ENCODE measurements around the gene GALNT17.
"Not testable (repeated sequence)": the region's sequence is repeated elsewhere in the genome, so short reads cannot be mapped to it uniquely, and the experiment has no call there.

The GALNT17 gene

GRCh38 chr7:71171476-71171875, 39.5 kb downstream of the GALNT17 start:
- DNase-seq: no peak

- DNase-seq: peak; percentile 46 to 64
These were observed 42.0 kb downstream of the GALNT17 start for GRCh38 chr7:71173955-71174354.

- DNase-seq: no peak
These were observed 50.5 kb downstream of the GALNT17 start for GRCh38 chr7:71182438-71182935.

DNA sequence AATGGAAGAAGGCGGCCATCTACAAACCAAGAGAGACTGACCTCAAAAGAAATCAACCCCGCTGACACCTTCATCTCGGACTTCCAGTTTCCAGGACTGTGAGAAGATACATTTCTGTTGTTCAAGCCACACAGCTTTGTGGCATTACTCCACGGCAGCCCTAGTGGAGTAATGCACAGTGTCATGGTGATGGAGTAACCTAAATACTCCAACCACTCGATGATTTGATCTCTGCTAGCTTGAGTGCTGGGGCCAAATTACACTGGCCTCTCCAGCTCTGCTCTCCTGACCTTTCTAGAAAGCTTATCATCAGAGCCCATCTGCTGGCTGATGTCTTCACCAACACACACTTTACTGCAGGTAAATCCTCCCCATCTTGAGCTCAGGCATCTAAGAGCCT, 52.2 kb downstream of the GALNT17 start:
- DNase-seq: peak; percentile 39 to 80

DNA sequence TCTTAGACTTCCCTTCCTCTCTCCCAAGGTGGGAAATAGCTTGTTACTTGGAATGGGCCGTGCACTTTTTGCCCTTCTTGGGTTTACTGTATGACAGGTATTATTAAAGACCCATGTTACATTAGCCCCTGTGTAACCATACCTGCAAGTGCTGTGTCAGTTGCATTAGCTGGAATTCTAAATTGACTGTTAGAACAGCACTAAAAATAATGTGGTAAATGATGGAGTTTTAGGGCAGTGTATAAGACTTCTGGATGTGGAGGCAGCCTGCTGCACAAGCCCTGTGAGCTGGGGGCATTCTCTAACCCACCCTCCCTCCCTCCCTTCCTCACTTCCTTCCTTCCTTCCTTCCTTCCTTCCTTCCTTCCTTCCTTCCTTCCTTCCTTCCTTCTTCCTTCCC, 52.7 kb downstream of the GALNT17 start:
- DNase-seq: no peak

- no peak for DNase-seq
These were observed 54.7 kb downstream of the GALNT17 start for GRCh38 chr7:71186535-71187057.

DNA sequence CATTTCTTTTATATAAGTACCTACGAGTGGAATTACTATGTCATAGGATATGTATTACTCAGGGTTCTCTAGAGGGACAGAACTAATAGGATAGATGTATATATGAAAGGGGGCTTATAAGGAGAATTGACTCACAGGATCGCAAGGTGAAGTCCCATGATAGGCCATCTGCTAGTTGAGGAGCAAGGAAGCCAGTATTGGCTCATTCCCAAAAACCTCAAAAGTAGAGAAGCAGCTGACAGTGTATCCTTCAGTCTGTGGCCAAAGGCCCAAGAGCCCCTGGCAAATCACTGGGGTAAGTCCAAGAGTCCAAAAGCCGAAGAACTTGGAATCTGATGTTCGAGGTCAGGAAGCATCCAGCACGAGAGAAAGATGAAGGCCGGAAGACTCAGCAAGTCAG, 59.8 kb downstream of the GALNT17 start:
- DNase-seq: peak; percentile 86 to 94

DNA sequence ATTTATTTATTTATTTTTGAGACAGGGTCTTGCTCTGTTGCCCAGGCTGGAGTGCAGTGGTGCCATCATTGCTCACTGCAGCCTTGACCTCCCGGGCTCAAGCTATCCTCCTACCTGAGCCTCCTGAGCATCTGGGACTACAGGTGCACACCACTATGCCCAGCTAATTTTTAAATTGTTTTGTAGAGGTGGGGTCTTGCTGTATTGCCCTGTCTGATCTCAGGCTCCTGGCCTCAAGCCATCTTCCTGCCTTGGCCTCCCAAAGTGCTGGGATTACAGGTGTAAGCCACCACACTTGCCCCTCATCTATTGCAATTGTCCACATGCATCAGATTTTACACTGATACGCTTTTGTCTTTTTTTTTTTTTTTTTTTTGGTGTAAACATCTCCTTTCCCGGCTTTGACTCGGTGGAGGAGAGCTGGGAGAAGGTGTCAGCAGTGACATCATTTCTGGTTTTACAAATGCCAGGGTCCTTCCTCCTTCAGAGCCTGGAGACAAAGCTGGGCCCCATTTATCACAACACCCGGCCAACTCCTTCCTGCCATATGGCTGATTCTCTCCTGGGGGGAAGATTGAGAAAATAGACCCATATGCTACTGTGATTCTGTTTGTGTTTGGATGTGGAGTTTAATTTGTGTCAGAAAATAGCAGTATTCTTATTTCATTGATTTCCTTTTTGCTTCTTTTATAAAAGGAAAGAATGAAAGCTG, 61.3 kb downstream of the GALNT17 start:
- DNase-seq: peak; percentile 73 to 75

DNA sequence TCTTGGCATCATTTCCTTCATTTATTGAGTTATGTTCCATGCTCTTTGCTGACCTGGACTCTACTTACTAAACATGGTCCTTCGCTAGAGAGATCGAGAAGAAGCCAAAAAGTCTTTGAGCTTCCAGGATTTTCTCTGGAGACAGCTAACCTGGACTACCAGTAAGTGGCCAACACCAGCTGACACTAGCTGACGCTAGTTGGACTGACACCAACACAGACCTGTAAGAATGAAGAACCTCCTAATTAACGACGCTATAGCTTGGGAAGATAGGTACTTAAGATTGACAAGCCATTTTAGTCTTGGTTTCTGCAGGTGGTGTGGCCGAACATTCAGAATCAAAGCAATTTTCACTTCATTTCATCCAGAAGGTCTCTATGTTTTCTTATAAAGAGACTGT, 66.4 kb downstream of the GALNT17 start:
- no peak for DNase-seq

- no peak for DNase-seq
These were observed 66.9 kb downstream of the GALNT17 start for GRCh38 chr7:71198887-71199286.

DNA sequence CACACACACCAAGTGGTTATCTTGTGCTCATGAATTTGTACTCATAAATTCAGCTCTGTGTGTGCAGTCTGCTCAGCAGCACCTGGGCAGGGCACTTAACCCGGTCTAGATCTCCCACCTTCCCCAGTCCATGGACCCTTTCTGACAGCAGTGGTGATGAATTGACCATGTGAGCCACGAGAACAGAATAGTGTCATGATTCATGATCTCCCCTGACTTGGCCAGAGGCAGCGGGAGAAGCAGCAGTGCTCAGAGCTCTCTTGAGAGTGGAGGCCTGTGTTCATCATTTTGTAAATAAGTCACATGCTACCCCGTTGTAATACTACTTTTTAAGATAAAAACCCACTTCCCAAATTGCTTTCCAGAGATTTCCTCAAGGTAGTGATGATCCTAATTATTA, 74.2 kb downstream of the GALNT17 start:
- DNase-seq: no peak

DNA sequence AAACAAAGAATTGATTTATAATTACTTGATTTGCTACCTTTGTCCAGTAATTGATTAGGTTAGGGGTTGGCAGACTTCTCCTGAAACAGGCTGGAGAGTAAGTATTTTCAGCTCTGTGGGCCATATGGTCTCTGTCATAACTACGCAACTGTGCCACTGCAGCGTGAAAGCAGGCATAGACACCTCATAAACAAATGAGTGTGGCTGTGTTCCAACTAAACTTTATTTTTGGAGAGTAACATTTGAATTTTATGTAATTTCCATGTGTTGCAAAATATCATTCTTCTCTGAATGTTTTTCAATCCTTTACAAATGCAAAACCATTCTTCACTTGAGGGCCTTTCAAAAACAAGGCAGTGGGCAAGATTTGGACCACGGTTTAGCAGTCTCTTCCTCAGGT, 76.9 kb downstream of the GALNT17 start:
- no peak for DNase-seq

DNA sequence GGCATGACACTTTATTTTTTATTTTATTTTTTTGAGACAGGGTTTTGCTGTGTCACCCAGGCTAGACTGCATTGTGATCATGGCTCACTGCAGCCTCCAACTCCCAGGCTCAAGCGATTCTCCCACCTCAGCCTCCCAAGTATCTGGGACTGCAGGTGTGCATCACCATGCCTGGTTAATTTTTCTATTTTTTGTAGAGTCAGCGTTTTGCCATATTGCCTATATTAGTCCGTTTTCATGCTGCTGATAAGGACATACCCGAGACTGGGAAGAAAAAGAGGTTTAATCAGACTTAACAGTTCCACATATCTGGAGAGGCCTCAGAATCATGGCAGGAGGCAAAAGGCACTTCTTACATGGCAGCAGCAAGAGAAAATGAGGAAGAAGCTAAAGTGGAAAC, 77.5 kb downstream of the GALNT17 start:
- not testable (repeated sequence) for DNase-seq

DNA sequence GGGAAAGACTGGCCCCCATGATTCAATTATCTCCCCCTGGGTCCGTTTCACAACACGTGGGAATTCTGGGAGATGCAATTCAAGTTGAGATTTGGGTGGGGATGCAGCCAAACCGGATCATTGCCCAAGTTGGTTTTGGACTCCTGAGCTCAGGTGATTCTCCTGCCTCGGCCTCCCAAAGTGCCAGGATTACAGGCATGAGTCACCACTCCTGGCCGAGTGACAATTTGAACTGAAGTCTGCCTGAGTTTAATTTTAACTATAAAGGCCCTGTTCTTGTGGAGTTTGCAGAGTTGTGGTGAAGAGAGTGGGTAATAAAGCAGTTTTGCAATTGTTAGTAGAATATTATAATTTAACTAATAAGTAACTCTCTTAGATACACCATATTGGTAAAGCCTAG, 78.3 kb downstream of the GALNT17 start:
- no peak for DNase-seq

- DNase-seq: not testable (repeated sequence)
These were observed 80.5 kb downstream of the GALNT17 start for GRCh38 chr7:71212433-71212832.

GRCh38 chr7:71216211-71216610, 84.3 kb downstream of the GALNT17 start:
- no peak for DNase-seq

DNA sequence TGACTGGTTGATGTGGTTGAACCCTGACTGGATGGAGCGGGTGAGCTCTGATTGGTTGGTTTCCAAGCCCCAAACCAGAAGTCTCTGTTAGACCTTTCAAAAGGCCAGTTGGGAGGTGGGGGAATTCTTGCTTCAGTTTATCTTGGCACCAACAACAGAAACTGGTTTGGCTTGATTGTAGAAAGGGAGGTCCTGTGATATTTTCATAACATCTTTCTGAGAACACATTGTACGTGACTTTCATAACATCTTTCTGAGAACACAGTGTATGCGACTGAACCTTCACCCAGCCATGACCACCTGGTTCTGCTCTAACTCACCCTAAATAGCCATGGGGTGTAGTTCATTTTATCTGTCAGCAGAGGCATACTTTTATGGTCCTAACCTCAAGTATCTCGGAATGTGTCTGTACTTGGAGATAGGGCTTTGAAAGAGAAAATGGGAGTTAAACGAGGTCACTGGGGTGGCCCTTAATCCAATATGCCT, 88.3 kb downstream of the GALNT17 start:
- no peak for DNase-seq

DNA sequence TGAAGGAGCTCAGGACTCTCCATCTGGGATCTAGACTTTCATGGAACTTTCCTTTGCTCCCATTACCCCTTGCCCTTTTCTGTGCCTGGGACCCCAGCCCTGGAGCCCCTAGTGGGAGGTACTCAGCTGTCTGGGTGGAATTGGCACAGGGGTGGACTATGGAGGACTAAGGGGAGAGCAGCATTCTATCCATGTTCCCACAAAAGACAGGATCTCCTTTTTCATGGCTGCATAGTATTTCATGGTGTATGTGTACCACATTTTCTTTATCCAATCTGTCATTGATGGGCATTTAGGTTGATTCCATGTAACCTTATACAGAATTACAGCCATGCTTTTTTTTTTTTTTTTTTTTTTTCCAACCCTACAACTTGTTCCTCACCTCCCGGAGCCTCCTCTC, 89.1 kb downstream of the GALNT17 start:
- DNase-seq: no peak

GRCh38 chr7:71221549-71221948, 89.6 kb downstream of the GALNT17 start:
- no peak for DNase-seq

DNA sequence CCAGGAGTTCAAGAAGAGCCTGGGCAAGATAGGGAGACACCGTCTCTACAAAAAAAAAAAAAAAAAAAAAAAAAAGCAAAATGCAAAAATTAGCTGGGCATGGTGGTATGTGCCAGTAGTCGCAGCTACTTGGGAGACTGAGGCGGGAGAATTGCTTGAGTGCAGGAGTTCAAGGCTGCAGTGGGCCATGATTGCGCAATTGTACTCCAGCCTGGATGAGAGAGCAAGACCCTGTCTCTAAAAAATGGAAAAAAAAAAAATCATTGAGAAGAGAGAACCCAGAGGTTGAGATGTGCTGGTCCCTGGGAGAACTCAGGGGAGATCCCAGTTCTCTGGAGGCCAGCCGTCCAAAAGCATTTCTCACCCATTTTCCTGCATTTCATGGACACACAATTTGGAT, 95.2 kb downstream of the GALNT17 start:
- DNase-seq: no peak

GRCh38 chr7:71229148-71229547, 97.2 kb downstream of the GALNT17 start:
- DNase-seq: no peak

DNA sequence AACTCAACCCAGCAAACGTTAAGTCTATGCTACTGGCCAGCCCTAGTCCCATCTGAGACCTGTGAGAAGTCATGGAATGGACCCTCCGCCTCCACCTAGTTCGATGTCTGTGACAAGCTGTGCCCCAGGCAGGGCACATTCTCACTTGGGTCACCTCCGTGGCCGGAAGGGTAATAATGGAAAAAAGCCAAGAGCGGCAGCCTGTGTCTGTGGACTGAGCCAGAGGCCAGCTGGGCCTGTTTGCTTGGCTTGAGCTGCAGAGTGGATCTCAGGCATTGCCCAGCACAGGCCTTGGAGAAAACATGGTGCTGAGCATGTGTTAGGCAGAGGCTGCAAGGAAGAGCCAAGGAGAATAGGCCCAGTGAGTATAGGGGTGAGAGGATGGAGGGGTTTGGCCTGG, 97.8 kb downstream of the GALNT17 start:
- no peak for DNase-seq

DNA sequence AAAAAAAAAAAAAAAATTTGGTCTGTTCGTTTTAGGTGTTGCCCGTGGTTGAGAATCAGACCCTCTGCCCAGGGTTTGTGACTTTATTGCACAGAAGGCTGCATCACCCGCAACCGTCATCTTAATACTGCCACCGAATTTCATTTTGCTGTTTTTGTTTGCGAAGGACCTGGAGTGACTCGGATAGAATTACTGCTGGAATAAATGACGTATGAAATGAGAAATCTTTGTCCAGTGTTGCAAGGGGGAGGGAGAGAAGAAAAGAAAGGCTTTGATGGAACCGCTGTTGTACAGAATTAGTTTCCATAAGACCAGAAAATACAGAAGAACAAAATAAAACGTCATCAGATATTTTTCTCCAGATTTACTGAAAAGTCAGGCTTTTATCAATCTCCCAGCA, 103.3 kb downstream of the GALNT17 start:
- no peak for DNase-seq

DNA sequence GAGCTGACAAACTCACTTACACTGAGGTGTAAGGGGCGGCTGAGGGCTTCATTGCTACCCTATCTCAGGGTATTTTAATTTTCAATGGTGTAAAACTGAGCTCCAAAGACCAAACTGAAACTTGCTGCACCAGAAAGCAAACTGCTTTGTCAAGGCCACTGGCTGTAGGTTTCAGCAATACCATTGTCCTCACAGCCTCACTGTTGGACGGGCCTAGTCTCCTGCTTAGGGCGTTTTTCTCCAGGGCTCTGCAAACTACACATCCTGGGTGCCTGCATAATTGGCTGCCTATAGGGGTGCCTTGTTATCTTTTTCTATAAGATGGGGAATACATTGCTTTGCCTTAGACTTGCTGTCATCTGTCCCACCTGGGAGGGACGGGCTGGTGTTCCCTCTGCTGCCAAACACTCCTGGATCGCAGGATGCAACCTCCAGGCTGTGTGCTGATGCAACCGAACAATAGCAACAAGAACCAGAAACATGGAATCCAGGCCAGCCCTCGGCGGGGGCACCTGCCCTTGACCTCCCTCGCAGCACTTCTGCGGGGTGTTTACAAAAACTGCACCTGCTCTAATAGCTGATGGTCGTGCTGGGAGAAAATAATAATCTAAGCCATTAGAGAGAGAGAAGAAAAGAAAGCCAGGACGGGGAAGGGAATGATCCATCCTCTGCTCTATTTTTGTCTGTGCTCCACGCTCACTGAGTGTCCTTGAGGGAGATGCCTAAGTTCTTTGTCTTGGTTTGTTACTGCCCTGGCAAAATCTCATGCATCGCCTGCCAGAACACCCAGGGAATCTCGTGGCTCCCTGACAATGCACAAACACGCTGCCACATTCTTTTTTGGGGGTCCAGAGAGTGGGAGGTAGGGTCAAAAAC, 104.5 kb downstream of the GALNT17 start:
- DNase-seq: no peak

Data from NCI-H524 (cell line).